Measurements from ENCODE around the gene ZNF146.

The ZNF146 gene

GRCh38 chr19:36236946-36237310 lies 22.0 kb downstream of the ZNF146 start:
- no peak overlapping the region for H3K4me3 ChIP-seq (ENCODE audit: control insufficient read depth, low read depth, low read length)
- TF ChIP-seq CTCF (conservative IDR thresholded peaks at IDR 0.05; ENCODE audit: control insufficient read depth, insufficient read depth, low read depth, low read length) = no peak
- no peak for DNase-seq (ENCODE audit: low read depth)

- TF ChIP-seq CTCF (conservative IDR thresholded peaks at IDR 0.05; ENCODE audit: control insufficient read depth, insufficient read depth, low read depth, low read length) = no peak
- no peak overlapping the region for H3K4me3 ChIP-seq (ENCODE audit: control insufficient read depth, low read depth, low read length)
- DNase-seq (ENCODE audit: low read depth) = no peak
Observed at GRCh38 chr19:36244066-36244465, 29.2 kb downstream of the ZNF146 start.

DNA sequence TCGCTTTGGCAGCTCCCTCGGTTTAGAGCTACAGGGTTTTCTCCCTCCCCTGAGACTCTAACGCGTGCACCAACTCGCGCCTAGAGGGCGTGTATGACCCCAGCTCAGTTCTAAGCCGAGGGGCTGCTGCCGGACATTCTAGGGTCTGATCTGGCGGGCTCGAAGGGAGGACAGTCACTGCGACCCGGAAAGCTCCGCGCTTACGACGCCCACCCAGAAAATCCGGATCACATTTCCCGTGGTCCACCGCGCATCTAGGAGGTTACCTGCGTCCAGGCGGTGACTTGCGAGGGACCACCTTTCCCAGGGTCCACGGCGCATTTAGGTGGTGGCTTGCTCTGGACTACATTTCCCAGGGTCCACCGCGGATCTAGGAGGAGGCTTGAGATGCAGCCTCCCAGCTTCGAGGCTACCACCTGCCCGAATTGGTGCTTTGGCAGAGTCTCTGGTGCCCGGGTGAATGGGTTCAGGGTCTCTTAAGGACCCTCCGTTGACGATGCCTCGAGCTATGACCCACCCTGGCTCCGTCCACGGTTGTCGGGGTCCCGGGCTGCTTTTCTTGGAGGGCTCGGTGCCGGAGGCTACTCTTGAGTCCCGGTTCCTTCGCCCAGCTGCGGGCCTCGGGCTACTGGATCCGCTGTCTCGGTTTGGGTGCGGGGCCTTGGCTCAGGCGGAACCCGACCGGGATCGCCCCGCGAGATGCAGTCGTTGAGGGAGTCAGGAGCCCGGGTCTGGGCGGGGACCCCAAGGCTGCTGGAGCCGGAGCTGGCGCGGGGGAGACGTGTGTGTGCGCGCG lies 30.5 kb downstream of the ZNF146 start:
- no peak for TF ChIP-seq CTCF (conservative IDR thresholded peaks at IDR 0.05; ENCODE audit: control insufficient read depth, insufficient read depth, low read depth, low read length)
- no peak for DNase-seq (ENCODE audit: low read depth)
- H3K4me3 ChIP-seq (ENCODE audit: control insufficient read depth, low read depth, low read length) = peak overlapping the region; percentile 22

DNA sequence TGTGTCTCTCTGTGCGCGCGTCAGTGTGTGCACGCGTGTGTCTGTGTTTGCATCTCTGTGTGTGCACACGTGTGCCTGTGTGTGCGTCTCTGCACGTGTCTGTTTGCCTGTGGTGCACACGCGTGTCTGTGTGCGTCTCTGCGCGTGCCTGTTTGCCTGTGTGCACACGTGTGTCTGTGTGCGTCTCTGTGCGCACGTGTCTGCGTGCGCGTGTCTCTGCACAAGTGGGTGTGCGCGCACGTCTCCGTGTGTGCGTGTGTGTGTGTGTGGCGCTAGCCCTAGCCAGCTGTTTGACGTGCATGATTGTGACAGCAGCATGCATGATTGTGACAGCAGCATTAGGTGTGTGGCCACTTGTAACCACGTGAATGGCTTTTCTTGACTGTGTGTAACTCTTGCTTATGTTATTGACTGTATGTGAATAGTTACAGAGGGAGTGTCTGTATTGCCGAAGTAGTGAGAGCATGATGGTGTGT lies 31.1 kb downstream of the ZNF146 start:
- peak; percentile 26 for DNase-seq (ENCODE audit: low read depth)
- TF ChIP-seq CTCF (conservative IDR thresholded peaks at IDR 0.05; ENCODE audit: control insufficient read depth, insufficient read depth, low read depth, low read length) = no peak
- peak overlapping the region; percentile 22 for H3K4me3 ChIP-seq (ENCODE audit: control insufficient read depth, low read depth, low read length)

GRCh38 chr19:36252047-36252446 lies 37.1 kb downstream of the ZNF146 start:
- no peak overlapping the region for H3K4me3 ChIP-seq (ENCODE audit: control insufficient read depth, low read depth, low read length)
- no peak for DNase-seq (ENCODE audit: low read depth)
- TF ChIP-seq CTCF (conservative IDR thresholded peaks at IDR 0.05; ENCODE audit: control insufficient read depth, insufficient read depth, low read depth, low read length) = no peak

DNA sequence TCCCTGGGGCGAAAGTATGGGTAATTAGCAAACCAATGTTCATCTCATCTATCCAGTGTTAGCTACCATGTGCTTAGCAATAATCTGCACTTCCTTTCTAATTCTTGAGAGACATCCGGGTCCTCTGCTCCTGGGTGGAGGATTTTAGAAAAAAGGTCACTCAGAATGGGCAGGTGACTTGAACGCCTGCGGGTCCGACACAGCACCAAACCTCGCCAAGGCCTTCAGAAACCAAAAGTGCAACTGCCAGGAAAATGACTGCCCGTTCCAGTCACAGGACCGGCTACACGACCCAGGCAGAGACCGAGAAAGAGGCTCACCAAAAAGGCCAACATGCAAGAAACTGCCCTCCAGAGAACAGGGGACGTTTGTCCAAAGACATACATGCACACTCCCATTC lies 39.9 kb downstream of the ZNF146 start:
- TF ChIP-seq CTCF (conservative IDR thresholded peaks at IDR 0.05; ENCODE audit: control insufficient read depth, insufficient read depth, low read depth, low read length) = no peak
- H3K4me3 ChIP-seq (ENCODE audit: control insufficient read depth, low read depth, low read length) = no peak overlapping the region
- no peak for DNase-seq (ENCODE audit: low read depth)
